HG02852 (cell line): Measurements from ENCODE around the gene AREG.

Source experiments
- ATAC-seq: cut with Tn5 transposase; IDR thresholded peaks from one replicate; pipeline ENCODE4 v1.9.1; 2021; ENCODE audit warnings: mild to moderate bottlenecking, moderate library complexity; ENCODE audit not compliant: unreplicated experiment

AREG gene

DNA sequence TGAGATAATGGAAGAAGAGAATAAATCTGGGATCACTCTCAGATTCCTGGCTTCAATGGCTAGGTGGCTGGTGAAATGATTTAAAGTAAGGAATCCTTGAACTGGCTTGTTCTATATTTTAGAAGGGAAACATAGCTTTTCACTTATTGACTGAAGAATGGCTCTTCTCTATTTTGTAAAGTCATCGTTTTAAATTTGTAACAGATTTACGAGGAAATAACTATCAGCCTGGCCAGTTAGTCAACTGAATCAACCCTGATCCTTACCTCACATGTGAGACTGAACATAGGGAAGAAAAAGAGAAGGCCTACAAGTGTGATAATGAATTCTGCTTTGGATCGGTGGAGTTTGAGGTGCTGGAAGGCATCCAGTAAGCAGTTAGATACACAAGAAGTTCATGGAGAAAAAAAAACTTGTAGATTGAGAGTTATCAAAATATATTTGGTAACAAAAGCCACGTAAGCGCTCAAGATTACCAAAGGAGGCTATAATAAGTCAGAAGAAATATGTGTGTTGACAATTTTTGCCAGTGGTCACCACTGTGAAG, 12.0 kb downstream of the AREG start:
- ATAC-seq, result no peak

DNA sequence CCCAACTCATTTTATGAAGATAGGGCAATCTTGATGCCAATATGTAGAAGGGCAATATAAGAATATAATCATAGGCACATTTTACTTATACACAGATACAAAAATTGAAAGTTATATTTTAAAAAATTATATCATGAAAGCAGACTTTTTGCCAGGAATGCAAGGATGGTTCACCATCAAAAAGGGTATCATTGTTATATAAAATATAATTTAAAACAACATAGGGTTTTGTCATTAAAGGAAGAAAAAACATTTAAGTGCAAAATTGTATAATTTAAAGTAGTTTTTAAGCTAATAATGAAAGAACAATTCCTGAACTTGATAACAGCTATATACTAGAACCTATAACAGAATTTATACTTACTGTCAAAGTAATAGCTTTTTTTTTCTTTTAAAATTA, 15.9 kb downstream of the AREG start:
- ATAC-seq, result no peak

DNA sequence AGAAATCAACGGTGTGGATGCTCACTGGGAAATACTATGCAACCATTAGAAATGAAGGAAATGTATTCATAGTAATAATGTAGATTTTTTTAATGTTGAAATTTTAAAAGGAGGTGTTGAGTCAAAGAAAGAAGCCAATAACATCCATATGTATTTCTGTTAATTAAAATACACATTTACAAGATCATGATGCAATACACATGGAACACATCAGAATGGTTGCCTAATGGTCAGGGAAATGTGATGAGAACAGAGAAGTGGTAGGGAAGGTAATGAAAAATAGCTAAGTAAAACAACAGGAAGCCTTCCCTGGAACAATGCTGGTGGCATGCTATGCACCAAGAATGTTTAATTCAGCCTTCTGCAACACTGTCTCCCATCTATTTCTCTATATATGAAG, 18.2 kb downstream of the AREG start:
- ATAC-seq, result no peak

DNA sequence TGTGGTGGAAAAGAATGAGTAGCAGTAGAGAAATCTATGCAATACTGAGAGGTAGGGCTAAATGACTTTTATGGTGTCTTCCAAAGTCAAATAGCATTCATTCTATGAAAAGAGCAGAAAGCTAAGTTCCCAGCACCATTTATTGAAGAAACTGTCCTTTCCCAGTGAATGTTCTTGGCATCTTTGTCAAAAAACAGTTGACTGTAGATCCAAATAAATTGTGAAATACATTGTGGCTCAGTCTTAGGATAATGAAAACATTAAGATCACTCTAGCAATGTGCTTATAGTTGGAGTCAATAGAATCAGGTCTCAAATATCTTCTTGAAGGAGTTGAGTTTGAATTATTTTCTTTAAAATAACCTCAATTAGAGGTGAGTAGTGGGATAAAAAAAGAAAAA, 19.4 kb downstream of the AREG start:
- ATAC-seq, result no peak

DNA sequence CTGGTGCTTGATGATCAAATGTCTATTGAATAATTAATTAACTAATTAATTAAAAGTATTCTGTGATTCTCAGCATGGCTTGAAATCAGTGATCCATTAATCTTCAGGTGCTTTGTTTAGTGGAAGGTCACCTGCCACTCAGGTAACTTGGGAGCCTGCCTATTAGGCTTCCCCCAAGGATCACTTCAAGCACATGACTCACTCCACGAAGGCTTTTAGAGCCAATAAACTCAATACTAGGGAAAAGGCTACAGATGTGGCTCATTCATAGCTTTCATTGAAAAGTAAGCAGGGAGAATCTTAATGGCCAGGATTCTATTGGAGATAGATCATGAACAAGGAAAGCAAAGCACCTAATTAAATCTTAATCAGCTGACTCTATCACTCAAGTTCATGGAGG, 21.3 kb downstream of the AREG start:
- ATAC-seq, result no peak

DNA sequence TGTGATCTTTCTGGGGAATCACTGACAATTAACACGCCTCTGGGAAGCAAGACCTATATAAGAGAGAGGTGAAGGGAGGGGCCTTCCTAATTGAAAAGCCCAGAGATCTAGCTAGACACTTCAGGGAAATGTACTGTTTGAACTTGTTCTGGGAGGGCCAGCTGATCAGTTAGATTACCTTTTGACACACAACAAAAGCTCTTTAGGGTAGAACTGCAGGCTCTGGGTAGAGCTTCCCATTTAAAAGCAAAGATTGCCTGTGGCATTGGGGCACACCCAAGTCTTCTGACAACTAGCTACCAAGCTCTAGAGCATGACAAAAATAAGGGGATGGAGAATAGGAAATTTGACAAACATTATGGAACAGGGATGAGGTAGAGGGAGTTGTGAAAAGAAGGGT, 26.3 kb downstream of the AREG start:
- no peak for ATAC-seq

DNA sequence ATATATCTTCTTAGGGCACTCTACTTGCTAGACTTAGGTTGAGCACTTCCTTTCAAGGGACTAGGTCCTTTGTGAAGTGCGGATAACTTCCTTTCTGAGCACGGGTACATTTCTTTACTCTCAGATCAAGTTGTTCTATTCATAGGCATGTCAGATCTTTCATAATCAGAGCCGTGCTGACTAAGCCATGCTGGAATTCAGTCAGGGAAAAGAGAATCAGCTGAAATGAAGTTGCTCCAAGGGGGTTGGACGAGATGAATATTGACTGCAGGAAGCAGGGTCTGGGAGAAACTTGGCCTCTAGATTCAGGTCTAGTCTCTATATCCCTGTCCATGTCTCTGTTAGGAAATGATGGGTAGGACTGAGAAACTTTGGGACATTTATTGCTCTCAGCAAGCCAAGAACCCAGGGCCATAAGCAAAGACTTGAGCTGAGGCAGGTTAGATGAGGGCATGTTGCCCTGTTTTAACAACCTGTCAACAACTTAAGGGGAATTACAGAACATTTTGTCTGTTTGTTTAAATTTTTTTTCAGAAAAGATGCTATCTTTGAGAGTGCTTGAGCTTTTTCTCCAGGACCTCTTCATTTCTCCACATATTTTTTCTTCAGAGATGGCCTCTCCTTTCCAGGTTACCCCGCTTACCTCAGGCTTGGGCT, 28.3 kb downstream of the AREG start:
- ATAC-seq, result no peak

DNA sequence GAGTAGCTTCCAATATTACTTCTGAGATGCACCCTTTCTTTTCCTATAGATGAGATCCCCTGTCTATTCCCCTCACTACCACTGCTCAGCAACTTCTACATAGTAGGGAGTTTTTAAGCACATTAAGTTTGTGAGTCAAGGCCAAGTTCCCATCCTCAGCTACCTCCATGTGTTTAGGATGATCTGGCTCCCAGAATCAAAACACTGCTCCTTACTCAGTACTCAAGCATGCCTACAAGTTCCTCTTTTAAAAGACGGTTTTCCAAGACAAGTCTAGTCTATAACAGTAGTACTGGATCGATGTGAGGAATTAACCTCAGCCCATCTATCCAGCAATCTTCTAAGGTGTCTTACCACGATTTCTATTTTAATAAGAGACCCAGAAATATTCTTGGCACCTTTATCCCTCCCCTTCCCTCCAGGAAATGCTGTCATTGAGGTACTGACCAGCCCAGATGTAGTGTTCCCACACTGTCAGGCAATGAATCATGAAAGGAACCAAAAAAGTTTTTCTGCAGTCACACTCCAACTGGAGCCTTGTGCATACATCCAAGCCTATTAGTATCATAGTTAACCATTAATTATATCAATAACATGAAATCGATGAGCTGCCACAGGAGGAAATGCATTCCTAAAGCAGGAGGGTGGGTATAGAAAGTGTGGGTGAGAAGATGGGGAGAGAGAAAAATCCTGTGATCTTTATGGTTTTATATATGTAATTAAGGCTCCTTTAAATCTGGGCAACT, 29.6 kb downstream of the AREG start:
- no peak for ATAC-seq

DNA sequence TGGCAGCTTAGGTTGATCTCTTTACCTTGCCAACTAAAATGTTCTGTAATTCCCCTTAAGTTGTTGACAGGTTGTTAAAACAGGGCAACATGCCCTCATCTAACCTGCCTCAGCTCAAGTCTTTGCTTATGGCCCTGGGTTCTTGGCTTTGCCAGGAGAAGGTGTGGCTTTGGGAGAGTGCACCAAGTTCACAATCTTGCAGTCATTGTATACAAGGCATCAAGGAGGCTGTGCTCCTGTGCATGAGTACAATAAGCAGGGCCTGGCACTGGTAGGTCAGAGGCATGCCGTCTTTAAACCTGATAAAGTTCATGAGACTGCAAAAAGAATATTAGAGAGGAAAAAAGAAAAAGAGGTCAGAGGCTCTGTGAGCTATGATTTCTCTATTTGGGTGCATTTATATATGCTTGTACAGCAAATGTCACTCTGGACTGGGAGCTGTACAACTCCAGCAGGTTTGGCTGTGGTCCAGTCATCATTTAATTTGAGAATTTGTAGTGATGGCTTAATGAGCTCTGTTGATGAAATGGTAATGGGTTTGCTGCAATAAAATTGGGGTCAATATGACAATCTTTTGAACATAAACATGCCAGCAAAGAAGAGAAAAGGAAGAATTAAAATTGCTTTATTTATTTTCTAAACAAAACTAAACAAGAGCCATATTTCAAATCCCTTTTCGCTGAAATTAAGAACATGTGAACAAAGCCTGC, 30.3 kb downstream of the AREG start:
- ATAC-seq, result no peak

DNA sequence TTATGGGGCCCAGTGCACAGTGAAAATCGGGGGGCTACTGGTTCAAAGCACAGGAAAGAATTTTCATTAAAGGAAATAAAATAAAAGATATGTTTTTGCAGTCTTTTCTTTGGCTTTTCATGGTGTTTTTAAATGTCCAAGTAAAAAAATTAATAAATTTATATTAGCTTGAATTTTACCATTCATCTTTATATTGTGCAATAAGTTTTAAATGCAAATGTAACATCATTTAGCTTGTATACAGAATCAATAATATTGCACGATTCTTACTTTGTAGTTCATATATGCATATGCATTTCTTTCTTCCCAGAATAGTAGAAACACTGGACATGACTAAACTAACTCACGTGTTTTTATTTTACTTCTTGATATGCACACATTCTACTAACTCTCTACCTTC, 31.0 kb downstream of the AREG start:
- no peak for ATAC-seq

DNA sequence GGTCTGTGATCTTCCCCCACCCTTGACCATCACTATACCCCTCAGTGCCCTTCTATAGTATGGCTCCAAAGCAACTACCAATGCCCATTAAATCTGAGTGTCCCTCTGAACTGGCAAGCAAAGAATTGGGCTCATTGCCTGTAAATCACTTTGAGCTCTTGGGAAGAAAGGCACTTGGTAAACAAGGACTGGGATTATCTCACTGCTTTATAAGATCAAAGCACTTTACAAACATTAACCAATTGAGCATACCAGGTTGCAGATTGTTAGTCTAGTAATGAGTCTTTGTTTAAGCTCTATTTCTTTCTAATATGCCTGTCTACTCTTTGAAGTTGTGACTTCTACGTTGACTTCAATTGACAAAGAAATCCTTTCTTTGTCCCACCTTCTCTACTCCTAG, 34.1 kb downstream of the AREG start:
- no peak for ATAC-seq

DNA sequence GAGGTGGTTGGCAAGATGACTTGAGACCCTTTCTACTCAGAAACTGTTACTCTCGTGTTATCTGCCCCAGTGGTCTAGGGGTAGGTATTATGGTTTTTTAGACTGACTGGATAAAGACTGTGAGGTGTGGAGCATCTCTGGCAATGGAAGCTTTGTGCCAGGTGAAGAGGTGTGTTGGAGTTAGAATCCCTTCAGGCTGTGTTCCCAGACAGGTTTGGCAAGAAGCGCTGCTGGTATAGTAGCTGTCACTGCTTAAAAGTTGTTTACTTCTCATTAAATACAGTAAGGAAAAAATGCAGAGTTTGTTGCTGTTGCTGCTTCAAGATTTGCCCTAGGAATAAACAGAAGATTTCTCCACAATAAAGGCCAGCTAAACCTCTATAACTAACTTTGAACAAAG, 35.3 kb downstream of the AREG start:
- no peak for ATAC-seq

DNA sequence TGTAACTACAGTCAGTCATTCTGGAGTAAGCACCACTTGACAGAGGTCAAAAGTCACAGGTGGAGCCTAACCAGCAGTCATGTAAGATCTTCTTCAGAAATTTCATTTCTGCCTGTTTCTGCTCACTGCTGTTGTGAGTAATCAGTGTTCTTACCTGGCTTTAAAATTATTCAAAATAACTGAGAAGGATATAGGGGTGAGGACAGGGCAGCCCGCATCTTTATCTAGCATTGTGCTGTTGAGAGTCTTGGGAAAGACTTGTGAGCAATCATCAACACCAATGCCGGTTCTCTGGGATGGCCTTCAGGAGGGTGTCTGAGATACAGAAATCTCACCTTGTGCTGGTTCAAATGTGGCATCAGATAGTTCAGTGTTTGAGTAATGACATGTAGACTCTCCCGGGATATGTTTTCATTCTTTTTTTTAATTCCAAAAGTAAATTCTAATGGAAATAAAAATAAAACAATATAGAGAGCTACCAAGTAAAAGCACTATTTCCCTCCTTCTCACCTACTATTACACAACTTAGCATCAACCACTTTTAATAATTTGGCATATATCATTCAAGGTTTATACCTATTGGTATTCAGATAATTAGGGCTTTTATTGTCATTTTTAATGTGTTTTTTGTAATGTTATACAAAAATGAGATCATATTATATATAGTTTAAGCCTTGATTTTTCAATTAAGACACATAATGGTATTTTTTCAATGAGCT, 37.1 kb downstream of the AREG start:
- no peak for ATAC-seq

DNA sequence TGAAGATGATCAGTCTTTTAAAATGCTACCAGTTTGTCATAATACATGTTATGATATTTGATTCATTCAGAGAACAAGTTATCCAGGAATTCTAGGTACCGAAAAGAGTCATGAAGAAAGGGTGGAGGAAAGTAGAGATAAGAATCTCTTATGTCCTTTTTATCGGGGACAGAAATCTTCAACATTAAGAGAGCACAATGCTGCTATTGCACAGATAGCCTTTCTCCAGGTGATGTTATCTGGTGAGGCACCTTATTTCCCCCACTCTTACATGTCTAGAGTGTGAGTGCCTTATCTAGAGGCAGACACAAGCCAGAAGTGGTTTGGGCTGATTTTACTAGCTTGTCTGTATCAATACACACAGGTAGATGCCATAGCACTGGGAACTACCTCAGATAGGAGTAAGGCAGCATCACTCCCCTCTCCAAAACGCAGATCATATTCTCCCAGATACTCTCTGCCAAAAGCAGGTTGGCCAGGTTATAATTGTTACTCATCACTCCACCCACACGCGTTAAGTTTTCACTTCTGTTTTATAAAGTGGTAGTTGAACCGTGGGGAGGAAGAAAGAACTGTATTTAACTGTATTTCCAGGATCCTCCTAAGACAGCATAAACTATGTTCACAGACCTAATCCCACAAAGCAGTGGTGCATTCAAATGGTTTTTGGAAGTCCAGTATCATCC, 38.4 kb downstream of the AREG start:
- no peak for ATAC-seq

DNA sequence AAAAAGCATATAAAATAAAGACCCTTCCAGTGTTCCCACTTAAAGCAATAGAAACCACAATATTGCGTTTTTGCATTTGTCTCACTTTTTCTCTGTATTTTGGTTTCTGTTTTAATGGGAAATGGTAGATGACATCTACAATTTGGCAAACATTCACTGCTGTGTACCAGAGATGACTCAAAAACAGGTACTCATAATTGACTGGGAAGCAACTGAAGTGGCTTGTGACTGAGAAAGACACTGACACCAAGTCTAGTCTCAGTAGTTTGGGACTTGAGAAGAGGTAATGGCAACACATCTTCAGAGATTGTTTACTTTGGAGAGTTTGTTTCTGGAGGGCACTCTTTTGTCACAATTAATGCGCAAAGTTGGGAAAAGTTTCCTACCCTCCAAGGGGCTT, 42.0 kb downstream of the AREG start:
- no peak for ATAC-seq

DNA sequence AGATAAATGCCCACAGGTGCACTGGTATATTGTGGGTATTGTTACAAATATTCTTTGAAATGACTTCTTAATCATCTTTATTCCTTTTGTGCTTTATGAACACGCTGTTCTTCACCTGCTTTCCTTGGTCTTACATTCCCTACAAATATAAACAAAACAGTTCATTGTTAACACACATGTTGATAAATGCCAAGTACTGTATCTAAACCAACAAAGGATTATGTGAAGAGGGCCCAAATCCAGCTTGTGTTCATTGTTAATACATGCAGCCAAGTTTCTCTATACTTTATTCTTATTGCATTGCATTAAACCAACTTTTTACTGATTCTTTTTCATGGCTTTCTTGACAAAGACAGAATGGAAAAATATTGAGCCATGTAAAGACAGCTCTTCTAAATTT, 42.8 kb downstream of the AREG start:
- ATAC-seq, result no peak

DNA sequence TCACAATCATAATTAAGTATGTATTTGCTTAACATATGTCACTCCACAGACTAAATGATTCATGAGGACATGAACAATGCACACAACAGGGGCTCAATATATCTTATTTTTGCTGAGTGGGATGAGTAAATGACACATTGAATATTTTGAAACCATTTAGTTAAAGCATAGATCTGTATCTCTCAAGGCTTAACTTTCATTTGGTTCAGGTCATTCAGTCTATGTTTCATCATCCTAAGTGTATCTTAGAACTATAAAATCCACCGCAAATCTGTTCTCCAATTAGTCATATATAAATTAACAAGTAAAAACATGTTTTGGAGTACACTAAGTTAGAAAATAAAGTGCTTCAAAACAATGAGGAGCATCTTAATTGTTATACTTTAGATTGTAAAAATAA, 45.8 kb downstream of the AREG start:
- no peak for ATAC-seq

DNA sequence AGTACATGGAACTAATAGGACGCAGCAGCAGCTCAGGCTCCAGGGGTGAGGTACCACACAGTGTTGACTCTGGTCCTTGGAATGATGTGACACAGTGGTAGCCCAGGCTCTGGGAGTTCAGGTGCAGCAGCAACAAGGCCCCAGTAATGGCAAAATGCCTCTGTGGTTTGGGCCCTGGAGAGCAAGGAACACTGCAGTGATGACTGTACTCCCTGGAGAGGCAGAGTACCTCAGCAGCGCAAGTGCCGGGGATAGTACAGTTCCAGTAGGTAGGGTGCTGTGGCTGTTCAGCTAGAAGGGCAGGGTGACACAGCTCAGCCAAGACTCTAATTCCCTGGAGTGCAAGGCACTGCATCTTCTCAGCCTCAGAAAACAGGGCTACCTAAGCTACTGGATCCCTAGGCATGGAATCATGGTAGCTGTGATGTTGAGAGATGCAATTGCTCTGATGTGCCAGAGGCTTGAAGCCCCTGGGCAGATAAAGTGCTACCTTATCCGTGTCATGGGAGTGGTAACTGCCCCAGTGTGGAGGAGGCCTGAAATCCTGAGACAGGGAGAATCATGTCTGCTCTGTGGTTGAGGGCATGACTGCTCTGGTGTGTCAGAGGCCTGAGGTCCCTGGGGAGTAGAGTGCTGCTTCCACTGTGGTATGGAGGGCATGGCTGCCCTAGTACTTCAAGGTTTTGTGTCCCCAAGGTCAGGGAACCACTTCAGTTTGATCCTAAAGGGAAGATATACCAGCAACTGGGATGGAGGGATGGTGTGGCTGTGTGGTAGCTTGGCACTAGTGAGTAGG, 55.2 kb downstream of the AREG start:
- ATAC-seq, result no peak

DNA sequence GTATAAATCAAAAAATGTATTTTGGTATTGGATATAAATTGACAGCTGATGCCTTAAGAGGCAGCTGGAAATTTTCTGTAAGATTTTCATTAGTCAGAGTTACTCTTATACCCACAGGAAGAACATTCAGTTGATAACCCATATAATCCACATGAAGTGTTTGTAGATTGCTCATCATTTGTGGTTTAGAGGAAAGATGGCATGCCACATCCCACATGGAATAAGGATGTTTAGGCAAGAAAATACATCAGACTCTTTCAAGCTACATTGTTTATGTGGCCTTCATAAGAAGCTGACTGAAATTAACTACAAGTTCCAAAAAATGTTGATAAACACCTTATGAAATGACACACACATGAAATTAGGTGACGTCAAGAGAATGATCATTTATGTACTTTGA, 56.6 kb downstream of the AREG start:
- ATAC-seq, result no peak

DNA sequence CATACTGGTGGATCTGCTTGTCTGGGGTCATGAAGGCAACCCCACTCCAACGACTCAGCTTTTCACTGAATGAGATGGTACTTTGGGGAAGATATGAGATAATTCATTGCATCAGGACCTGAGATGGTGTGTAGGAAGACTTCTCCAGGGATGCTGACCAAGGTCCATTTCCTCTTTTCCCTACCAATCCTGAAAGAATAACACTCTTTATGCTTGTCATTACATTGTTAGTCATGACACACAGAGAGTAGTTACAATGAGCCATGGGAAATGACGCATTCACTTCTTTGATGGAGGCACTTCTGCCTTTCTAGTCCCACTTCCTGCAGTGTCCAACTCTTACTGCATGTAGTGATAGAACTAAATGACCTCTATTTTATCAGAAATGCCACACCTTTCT, 58.6 kb downstream of the AREG start:
- no peak for ATAC-seq
